Stimulated activated CD4-positive, alpha-beta T cell treated with anti-CD3 and anti-CD28 coated beads, Interleukin-15, amount 100 ng/mL, for 1 hour (primary cell): ENCODE results near the gene TNFAIP1.
"Not testable (repeated sequence)": the region's sequence is repeated elsewhere in the genome, so short reads cannot be mapped to it uniquely, and the experiment has no call there.

Source experiments
- DNase-seq, 2 donors: peaks; one replicate each; pipeline ENCODE4 v3.0.0-alpha.2; 2020; ENCODE audit warnings: low read depth in 1 of 2, low spot score in 1 of 2

TNFAIP1 gene

GRCh38 chr17:28335201-28335958, at the start of gene TNFAIP1, which contains the start of gene IFT20:
TNFAIP1 (plus strand) TSS chr17:28335761; CDS start chr17:28339522, 3,761 bp downstream.
IFT20 (minus strand) TSS chr17:28335472; CDS start chr17:28331985, 3,487 bp downstream.
- peak; percentile 88 to 94 for DNase-seq

- DNase-seq = no peak
Measured at GRCh38 chr17:28285965-28286364, 49.6 kb upstream of the TNFAIP1 start.

GRCh38 chr17:28290703-28291102, 44.9 kb upstream of the TNFAIP1 start:
- DNase-seq = no peak

GRCh38 chr17:28291780-28292330, 43.7 kb upstream of the TNFAIP1 start:
- no peak for DNase-seq

- not testable (repeated sequence) for DNase-seq
Measured at GRCh38 chr17:28292878-28293277, 42.7 kb upstream of the TNFAIP1 start.

GRCh38 chr17:28293994-28294393, 41.6 kb upstream of the TNFAIP1 start:
- DNase-seq = no peak

- DNase-seq = no peak
Measured at GRCh38 chr17:28295677-28296578, 39.6 kb upstream of the TNFAIP1 start.

GRCh38 chr17:28298449-28298848, 37.1 kb upstream of the TNFAIP1 start:
- DNase-seq = no peak

- DNase-seq = no peak
Measured at GRCh38 chr17:28306954-28307401, 28.6 kb upstream of the TNFAIP1 start.

GRCh38 chr17:28313841-28314240, 21.7 kb upstream of the TNFAIP1 start:
- no peak for DNase-seq

- DNase-seq = no peak
Measured at GRCh38 chr17:28315846-28316705, 19.5 kb upstream of the TNFAIP1 start.

- DNase-seq = no peak
Measured at GRCh38 chr17:28317099-28317965, 18.2 kb upstream of the TNFAIP1 start.

- DNase-seq = no peak
Measured at GRCh38 chr17:28317966-28318758, 17.4 kb upstream of the TNFAIP1 start.

- peak; percentile 85 to 88 for DNase-seq
Measured at GRCh38 chr17:28318759-28319597, 16.6 kb upstream of the TNFAIP1 start, which contains the start of gene TMEM97. TMEM97 (plus strand) TSS chr17:28319200; CDS start chr17:28319240, 40 bp downstream.

GRCh38 chr17:28319598-28319935, 16.0 kb upstream of the TNFAIP1 start:
- no peak for DNase-seq

GRCh38 chr17:28320215-28321061, 15.1 kb upstream of the TNFAIP1 start:
- DNase-seq = no peak

- no peak for DNase-seq
Measured at GRCh38 chr17:28324267-28324745, 11.3 kb upstream of the TNFAIP1 start.
